SIG-M5 (cell line): Measurements from ENCODE around the gene AICDA.
"Not testable (repeated sequence)": the region's sequence is repeated elsewhere in the genome, so short reads cannot be mapped to it uniquely, and the experiment has no call there.

Experiments used
- DNase-seq: peaks from one replicate; lab custom pipeline; 2025; lab: John Stamatoyannopoulos, UW

Gene AICDA

GRCh38 chr12:8612629-8613028 lies at the start of gene AICDA:
Gene AICDA, minus strand, starts transcription at chr12:8612859. Its CDS starts 92 bp downstream, at chr12:8612767.
- DNase-seq = no peak

GRCh38 chr12:8661751-8662150 lies 49.1 kb upstream of the AICDA start:
- DNase-seq = no peak

DNA sequence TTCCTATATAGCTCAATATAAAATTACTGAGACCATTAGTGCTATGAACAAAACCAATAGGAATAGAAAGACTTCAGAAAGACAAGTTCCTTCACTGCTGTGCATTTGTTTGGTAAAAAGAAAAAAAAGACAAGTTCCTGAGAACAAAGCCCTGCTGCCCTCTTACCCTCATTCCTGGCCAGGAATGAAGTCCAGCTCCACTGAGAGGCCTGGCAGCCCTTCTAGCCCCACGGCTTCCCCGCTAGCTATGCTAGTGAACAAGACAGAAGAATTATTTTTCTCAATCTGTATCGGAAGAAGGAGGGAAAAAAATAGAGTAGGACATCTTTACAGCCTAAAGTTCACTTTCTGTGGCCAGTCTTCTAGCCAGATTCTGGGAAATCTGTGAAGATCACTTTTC lies 48.4 kb upstream of the AICDA start:
- DNase-seq = no peak

DNA sequence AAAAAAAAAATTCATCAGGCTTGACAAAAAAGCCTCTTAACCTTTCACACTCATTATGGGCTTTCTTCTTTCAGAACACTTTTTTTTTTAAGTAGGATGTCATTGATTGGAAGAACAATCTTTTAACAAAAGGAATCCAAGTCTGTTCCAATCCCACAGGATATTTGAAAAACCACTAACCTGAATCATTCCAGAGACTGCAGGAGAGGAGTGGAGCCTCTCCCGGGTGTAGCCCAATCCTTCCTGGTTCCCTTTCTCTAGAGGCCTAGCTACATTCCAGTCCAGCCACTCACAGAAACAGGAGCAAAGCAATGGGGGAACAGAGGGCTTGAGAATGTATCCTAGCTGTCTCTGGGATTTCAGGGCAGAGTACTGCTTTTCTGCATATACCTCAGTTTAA lies 45.7 kb upstream of the AICDA start:
- DNase-seq = no peak

DNA sequence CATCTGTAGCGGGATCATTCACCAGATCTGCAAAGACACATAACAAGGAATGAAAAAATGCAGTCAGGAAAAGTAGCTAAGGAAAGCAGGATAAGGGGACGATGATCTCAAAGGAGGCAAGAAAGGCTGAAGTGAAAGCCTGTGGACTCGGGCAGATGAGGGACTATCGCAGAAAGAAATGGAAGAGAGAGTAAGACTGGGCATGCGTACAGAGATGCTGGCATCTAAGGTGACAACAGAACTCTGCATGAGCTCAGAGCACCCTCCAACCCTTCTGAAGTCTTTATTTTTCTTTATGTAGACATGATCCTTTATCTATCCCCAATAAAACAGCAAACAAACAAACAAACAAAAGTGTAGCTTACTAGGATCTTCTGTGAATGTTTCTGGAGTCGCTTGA lies 42.8 kb upstream of the AICDA start:
- no peak for DNase-seq

- no peak for DNase-seq
Observed at GRCh38 chr12:8648576-8649205, 36.0 kb upstream of the AICDA start.

DNA sequence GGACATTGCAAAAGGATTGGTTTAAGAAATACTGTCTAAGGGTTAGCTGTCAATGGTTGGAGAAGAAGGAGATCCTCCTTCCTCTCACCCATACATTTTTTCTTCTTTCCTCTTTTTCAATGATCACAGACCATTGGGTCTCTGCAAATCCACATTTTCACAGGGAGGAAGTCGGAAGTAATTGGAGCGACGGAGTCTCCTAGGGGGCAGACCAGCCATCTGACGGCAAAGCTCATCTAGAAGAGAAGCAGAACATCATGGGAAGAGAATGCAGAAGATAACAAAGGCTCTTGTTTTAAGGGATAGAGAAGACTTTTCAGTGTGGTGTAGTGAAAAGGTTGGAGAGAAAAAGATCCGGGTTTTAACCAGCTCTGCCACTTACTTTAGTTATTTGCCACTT lies 35.3 kb upstream of the AICDA start:
- no peak for DNase-seq

- no peak for DNase-seq
Observed at GRCh38 chr12:8644345-8645248, 31.9 kb upstream of the AICDA start.

GRCh38 chr12:8642775-8643174 lies 30.1 kb upstream of the AICDA start:
- no peak for DNase-seq

- DNase-seq = no peak
Observed at GRCh38 chr12:8639936-8640335, 27.3 kb upstream of the AICDA start.

- no peak for DNase-seq
Observed at GRCh38 chr12:8638951-8639350, 26.3 kb upstream of the AICDA start.

- DNase-seq = no peak
Observed at GRCh38 chr12:8637666-8638065, 25.0 kb upstream of the AICDA start.

DNA sequence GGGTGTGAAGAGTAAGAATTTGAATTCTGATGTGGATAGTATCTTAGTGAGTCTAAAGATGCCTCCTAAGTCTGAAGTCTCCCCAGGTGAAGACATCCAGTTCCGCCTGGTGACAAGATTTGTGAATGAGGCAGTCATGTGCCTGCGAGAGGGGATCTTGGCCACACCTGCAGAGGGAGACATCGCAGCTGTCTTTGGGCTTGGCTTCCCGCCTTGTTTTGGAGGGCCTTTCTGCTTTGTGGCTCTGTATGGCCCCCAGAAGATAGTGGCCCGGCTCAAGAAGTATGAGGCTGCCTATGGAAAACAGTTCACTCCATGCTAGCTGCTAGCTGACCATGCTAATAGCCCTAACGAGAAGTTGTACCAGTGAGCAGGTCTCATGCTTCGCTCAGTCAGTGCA lies 24.6 kb upstream of the AICDA start:
- no peak for DNase-seq

DNA sequence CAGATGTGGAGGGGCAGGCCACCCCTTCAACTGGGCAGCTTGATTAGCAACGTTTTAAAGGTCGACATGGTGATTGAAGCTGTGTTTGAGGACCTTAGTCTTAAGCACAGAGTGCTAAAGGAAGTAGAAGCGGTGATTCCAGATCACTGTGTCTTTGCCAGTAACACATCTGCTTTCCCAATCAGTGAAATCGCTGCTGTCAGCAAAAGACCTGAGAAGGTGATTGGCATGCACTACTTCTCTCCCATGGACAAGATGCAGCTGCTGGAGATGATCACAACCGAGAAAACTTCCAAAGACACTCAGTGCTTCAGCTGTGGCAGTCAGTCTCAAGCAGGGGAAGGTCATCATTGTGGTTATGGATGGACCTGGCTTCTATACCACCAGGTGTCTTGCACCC lies 23.9 kb upstream of the AICDA start:
- DNase-seq = no peak

DNA sequence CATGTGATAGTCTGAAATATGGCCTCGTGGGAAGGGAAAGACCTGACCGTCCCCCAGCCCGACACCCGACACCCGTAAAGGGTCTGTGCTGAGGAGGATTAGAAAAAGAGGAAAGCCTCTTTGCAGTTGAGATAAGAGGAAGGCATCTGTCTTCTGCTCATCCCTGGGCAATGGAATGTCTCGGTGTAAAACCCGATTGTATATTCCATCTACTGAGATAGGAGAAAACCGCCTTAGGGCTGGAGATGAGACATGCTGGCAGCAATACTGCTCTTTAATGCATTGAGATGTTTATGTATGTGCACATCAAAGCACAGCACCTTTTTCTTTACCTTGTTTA lies 23.3 kb upstream of the AICDA start:
- DNase-seq = not testable (repeated sequence)

GRCh38 chr12:8635342-8636006 lies 22.8 kb upstream of the AICDA start:
- not testable (repeated sequence) for DNase-seq

DNA sequence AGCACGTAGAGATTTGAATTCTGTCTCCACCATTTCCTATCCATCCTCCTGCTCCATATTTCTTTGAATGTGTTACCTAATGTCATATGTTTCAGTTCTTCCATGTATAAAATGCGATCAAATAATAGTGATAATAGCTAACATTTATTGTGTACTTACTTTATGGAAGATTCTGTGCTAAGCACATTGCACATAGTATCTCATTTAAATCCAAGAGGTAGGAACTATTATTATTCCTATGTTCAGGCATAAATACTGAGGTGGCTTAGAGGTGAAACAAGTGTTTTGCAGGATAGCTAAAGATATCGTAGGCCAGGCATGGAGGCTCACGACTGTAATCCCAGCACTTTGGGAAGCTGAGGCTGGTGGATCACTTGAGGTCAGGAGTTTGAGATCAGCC lies 17.5 kb upstream of the AICDA start:
- DNase-seq = no peak

- no peak for DNase-seq
Observed at GRCh38 chr12:8629486-8630033, 16.9 kb upstream of the AICDA start.

DNA sequence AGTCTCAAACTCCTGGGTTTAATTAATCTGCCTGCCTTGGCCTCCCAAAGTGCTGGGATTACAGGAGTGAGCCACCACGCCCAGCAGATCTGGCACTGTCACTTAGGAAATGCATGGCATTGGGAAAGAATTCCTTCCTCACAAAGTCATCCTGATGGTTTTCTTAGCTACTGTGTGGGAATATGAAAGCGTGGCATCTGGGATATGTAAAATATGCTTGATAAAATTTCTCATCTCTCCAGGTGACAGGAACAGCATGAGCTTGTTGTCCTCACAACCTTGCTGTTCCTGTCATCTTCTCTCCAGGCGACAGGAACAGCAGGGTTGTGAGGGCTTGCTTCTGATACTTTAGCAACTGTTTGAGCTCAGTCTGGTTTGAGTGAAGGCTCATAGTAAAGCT lies 16.1 kb upstream of the AICDA start:
- no peak for DNase-seq

GRCh38 chr12:8624750-8625149 lies 12.1 kb upstream of the AICDA start:
- DNase-seq = not testable (repeated sequence)

- DNase-seq = no peak
Observed at GRCh38 chr12:8622646-8623045, 10.0 kb upstream of the AICDA start.

- DNase-seq = no peak
Observed at GRCh38 chr12:8615206-8615605, 2.5 kb upstream of the AICDA start.

- not testable (repeated sequence) for DNase-seq
Observed at GRCh38 chr12:8613881-8614280, 1.2 kb upstream of the AICDA start.
